Fibroblast of lung (primary cell): ENCODE measurements around the gene LYL1. TPM values are rescaled to one million over a fixed set of nuclear protein-coding genes. Genes with fewer than 3 reads are reported as not detected.

Experiments used
- DNase-seq, 2 donors: peaks; one replicate each; pipeline versions ENCODE4 v3.0.0 to v3.0.0-alpha.2; 2010; ENCODE audit warnings: low read depth in 2 of 2
- H2AFZ ChIP-seq: 2 replicates; pipeline ENCODE4 v1.5.1; 2012; ENCODE audit warnings: low read length, control low read depth, inconsistent platforms
- H3K27ac ChIP-seq: 2 replicates; pipeline ENCODE4 v1.5.1; 2011; ENCODE audit warnings: low read length, control low read depth; ENCODE audit not compliant: insufficient read depth
- H3K27me3 ChIP-seq: 2 replicates; pipeline ENCODE4 v1.5.1; 2011; ENCODE audit warnings: mild to moderate bottlenecking, low read length; ENCODE audit not compliant: control insufficient read depth, insufficient read depth
- H3K36me3 ChIP-seq: 2 replicates; pipeline ENCODE4 v1.5.1; 2011; ENCODE audit warnings: low read length; ENCODE audit not compliant: control insufficient read depth, insufficient read depth
- H3K4me1 ChIP-seq: 2 replicates; pipeline ENCODE4 v1.5.1; 2011; ENCODE audit warnings: low read length; ENCODE audit not compliant: control insufficient read depth, insufficient read depth; ENCODE audit errors: extremely low read depth
- H3K4me2 ChIP-seq: 2 replicates; pipeline ENCODE4 v1.5.1; 2011; ENCODE audit warnings: low read length, control low read depth; ENCODE audit not compliant: insufficient read depth; ENCODE audit errors: extremely low read depth
- H3K4me3 ChIP-seq, 4 experiments: fragments of 200-600 bp in 1 of 4; sonication (generic) in 1 of 4; replicated peaks in 1 of 4; 2 replicates each; pipeline ENCODE4 v1.5.1; 2011 to 2016; ENCODE audit warnings: low read length in 4 of 4, low read depth in 3 of 4, mild to moderate bottlenecking in 3 of 4, control low read depth in 2 of 4, inconsistent platforms in 1 of 4, mixed read lengths in 1 of 4; ENCODE audit not compliant: insufficient read depth in 1 of 4; ENCODE audit errors: control extremely low read depth in 1 of 4
- H3K79me2 ChIP-seq: 2 replicates; pipeline ENCODE4 v1.5.1; 2012; ENCODE audit warnings: mild to moderate bottlenecking, low read length, inconsistent platforms; ENCODE audit not compliant: control insufficient read depth, insufficient read depth
- H3K9ac ChIP-seq: 2 replicates; pipeline ENCODE4 v1.5.1; 2011; ENCODE audit warnings: mild to moderate bottlenecking, low read length, control low read depth; ENCODE audit not compliant: insufficient read depth
- H3K9me3 ChIP-seq: 2 replicates; pipeline ENCODE4 v1.5.1; 2012; ENCODE audit warnings: low read depth, low read length; ENCODE audit not compliant: control insufficient read depth, insufficient read depth
- H4K20me1 ChIP-seq: 2 replicates; pipeline ENCODE4 v1.5.1; 2011; ENCODE audit warnings: low read length; ENCODE audit not compliant: control insufficient read depth, insufficient read depth; ENCODE audit errors: extremely low read depth
- EZH2 ChIP-seq: IDR thresholded peaks from 2 replicates; pipeline ENCODE4 v1.5.1; 2012; ENCODE audit warnings: low read length, control low read depth, mild to moderate bottlenecking; ENCODE audit errors: missing control alignments
- polyA plus RNA-seq, 2 donors: library from polyadenylated mRNA; depleted of rRNA in 1 of 2; stranded (reverse) in 1 of 2; unstranded in 1 of 2; fragments of >200 nt; gene quantifications; 2 replicates each; pipeline ENCODE4 v1.2.1, GENCODE V29; 2011 to 2012; ENCODE audit warnings: missing spikeins in 1 of 2
- total RNA-seq: library from RNA; depleted of rRNA; stranded (reverse); fragments of >200 nt; gene quantifications from 2 replicates; pipeline ENCODE4 v1.2.1, GENCODE V29; 2014
- TF ChIP-seq, protein P1 (sequence below), 2 donors: IDR thresholded peaks in 1 of 2; conservative IDR thresholded peaks in 1 of 2; 1 replicate in 1 of 2; 2 replicates in 1 of 2; pipeline ENCODE4 v1.5.1; 2011 to 2012; ENCODE audit warnings: low read length in 2 of 2, control low read depth in 1 of 2, inconsistent platforms in 1 of 2, low read depth in 1 of 2, mild to moderate bottlenecking in 1 of 2

The LYL1 gene
- total and polyA plus RNA-seq, 2 donors (not counting 1 experiment from before 2014, with no cell fraction given): 0.30 to 1.2 TPM

DNA sequence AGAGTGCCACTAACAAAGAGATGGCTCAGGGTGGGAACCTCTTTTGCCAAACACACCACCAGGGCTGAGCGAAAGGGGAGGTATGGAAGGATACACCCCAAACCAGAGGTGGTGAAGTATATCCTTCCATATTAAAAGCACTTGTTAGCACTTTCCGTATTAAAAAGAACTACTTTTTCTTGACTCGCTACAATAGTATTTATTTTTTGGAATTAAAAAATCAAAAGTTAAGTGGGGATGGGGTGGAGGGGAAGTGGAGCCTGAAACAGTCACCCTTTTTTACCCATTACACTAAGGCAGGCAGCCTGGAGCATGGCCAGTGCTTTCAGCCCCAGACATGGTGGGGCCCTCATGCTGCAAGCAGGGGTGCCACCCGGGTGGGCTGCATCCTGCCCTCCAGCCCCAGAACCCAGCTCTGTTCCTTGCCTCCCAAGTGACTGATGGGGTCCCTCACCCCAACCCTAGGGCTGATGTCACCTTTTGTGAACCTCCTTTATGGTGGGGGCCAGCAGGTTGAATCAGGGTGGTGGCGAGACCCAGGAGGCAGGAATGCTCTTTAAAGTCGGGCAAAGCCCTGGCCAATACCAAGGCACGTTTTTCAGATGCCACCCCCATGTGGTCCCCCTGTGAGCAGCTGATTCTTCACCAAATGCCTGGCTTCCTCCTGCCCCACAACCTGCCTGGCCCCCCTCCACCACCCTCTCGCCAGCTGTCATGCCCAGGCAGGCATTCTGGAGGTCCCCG, 31.0 kb downstream of the LYL1 start:
- Histone ChIP-seq H3K36me3 (peaks cover 18% of the 10 kb centered on the region), H4K20me1 (no peaks in the 10 kb centered on the region), H3K27ac (no peak overlapping the region), H3K27me3 (no peaks in the 10 kb centered on the region), H3K4me2 (no peak overlapping the region), H3K4me3 (no peak overlapping the region), H2AFZ (no peak overlapping the region), H3K9ac (no peak overlapping the region), H3K9me3 (no peaks in the 10 kb centered on the region), H3K4me1 (peaks cover 12% of the 10 kb centered on the region), H3K79me2 (peaks cover 49% of the 10 kb centered on the region)
- TF ChIP-seq EZH2: no peak
- TF ChIP-seq, protein P1, sequence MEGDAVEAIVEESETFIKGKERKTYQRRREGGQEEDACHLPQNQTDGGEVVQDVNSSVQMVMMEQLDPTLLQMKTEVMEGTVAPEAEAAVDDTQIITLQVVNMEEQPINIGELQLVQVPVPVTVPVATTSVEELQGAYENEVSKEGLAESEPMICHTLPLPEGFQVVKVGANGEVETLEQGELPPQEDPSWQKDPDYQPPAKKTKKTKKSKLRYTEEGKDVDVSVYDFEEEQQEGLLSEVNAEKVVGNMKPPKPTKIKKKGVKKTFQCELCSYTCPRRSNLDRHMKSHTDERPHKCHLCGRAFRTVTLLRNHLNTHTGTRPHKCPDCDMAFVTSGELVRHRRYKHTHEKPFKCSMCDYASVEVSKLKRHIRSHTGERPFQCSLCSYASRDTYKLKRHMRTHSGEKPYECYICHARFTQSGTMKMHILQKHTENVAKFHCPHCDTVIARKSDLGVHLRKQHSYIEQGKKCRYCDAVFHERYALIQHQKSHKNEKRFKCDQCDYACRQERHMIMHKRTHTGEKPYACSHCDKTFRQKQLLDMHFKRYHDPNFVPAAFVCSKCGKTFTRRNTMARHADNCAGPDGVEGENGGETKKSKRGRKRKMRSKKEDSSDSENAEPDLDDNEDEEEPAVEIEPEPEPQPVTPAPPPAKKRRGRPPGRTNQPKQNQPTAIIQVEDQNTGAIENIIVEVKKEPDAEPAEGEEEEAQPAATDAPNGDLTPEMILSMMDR (conservative IDR thresholded peaks at IDR 0.05 in 1 of 2, IDR thresholded peaks at IDR 0.05 in 1 of 2; ENCODE audit: low read depth in 1 of 2, low read length in 2 of 2): no peak
- no peak for DNase-seq

DNA sequence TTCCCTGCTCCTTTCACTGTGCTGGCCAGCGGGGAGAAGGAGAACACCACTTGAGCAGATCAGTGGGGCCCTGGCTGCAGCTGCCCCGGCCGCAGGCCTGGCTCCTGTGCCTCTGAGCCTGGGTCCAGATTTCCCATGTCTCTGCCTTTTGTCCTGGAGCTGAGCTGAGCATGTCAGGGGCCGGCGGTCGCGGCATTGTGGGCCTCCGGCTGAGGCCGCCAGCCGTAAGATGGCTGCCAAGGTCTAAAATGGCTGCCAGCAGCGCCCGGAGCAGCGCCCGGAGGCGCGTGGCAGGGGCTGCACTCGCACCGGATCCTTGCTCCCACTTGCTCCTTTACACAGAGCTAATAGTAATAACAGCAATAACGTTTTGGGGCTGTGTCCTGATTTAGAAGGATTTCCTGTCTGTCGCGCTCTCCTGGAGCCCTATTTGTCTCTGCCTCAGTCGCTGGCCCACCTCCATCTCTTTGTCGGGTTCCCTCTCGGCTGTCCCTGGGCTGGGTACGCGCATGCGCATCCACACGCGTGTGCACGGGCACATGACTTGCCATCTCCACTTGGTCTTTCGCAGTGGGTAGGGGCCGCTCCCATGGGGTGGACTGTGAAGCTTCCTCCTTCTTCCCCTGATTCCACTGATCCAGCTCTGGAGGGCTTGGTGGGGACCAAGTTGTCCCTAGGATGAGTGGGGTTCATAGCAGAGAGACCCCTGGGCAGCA, 32.1 kb downstream of the LYL1 start:
- Histone ChIP-seq H4K20me1 (no peaks in the 10 kb centered on the region), H3K27ac (peak overlapping the region; percentile 44), H3K4me2 (peak overlapping the region; percentile 25), H3K79me2 (peaks cover 60% of the 10 kb centered on the region), H3K4me3 (no peak overlapping the region), H3K4me1 (peaks cover 6% of the 10 kb centered on the region), H2AFZ (no peak overlapping the region), H3K9me3 (no peaks in the 10 kb centered on the region), H3K9ac (peak overlapping the region; percentile 30), H3K27me3 (no peaks in the 10 kb centered on the region), H3K36me3 (peaks cover 13% of the 10 kb centered on the region)
- DNase-seq: no peak
- TF ChIP-seq EZH2: no peak
- TF ChIP-seq, protein P1 (conservative IDR thresholded peaks at IDR 0.05 in 1 of 2, IDR thresholded peaks at IDR 0.05 in 1 of 2; ENCODE audit: low read depth in 1 of 2, low read length in 2 of 2): no peak
